Activated CD4-positive, alpha-beta T cell treated with anti-CD3 and anti-CD28 coated beads, Interleukin-2, amount 10 ng/mL, durations not matched to agents 7 days and 5 days (primary cell): ENCODE data around the gene NDST3. TPM values are rescaled to one million over a fixed set of nuclear protein-coding genes. Genes with fewer than 3 reads are reported as not detected.
"Not testable (repeated sequence)": the region's sequence is repeated elsewhere in the genome, so short reads cannot be mapped to it uniquely, and the experiment has no call there.

ENCODE experiments used
- CTCF ChIA-PET: fragments of 350-600 bp; sonication (Branson Sonifier 250); formaldehyde crosslinking; loops from one replicate; lab custom pipeline; 2021; ENCODE audit warnings: antibody characterized with exemption; lab: Charles Lee
- POLR2A ChIA-PET: fragments of 350-600 bp; sonication (Branson Sonifier 250); formaldehyde crosslinking; loops from one replicate; lab custom pipeline; 2021; ENCODE audit warnings: antibody characterized with exemption; lab: Charles Lee
- DNase-seq: peaks from one replicate; pipeline ENCODE4 v3.0.0-alpha.2; 2020
- H3K27ac Mint-ChIP-seq: one replicate; pipeline ENCODE4 v1.8.0; 2021; ENCODE audit warnings: mild to moderate bottlenecking, moderate library complexity, mixed read lengths
- H3K27me3 Mint-ChIP-seq: one replicate; pipeline ENCODE4 v1.8.0; 2021; ENCODE audit warnings: mixed read lengths
- H3K36me3 Mint-ChIP-seq: one replicate; pipeline ENCODE4 v1.8.0; 2021; ENCODE audit warnings: low read depth, mixed read lengths
- H3K4me1 Mint-ChIP-seq: one replicate; pipeline ENCODE4 v1.8.0; 2021; ENCODE audit warnings: mixed read lengths
- H3K4me3 Mint-ChIP-seq: one replicate; pipeline ENCODE4 v1.8.0; 2021; ENCODE audit warnings: mild to moderate bottlenecking, moderate library complexity, mixed read lengths
- H3K9me3 Mint-ChIP-seq: one replicate; pipeline ENCODE4 v1.8.0; 2021; ENCODE audit warnings: mixed read lengths
- total RNA-seq, 2 experiments: library from RNA; stranded (reverse); gene quantifications; one replicate each; pipeline ENCODE4 v1.2.3, GENCODE V29; 2021

Gene NDST3
- total RNA-seq, 2 experiments from 2014 or later: not detected

DNA sequence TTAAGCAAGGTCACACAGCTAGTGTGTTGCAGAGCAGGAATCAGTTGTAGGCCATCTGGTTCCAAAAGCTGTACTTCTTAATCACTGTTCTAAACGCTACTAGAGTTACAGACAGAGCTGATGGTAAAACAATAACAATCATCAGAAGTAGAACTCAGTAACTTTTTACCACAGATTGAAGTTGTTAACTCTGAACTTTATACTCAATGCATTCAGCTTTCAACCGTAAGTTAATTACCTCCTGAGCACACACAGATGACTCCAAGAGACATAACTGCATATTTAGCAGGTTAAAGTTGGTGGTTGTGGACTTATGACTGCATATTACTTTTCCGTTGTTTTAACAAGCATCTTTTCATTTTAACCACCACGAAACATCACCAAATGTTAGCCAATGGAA is 191.2 kb downstream of the NDST3 start:
- DNase-seq: no peak
- ChIA-PET CTCF (no interaction called here), POLR2A (no interaction called here)
- H3K9me3 Mint-ChIP-seq: no peaks in the 10 kb centered on the region
- no peaks in the 10 kb centered on the region for H3K4me1 Mint-ChIP-seq
- H3K36me3 Mint-ChIP-seq: no peaks in the 10 kb centered on the region
- no peak overlapping the region for H3K27ac Mint-ChIP-seq
- H3K4me3 Mint-ChIP-seq: no peak overlapping the region
- H3K27me3 Mint-ChIP-seq: peaks cover 7% of the 10 kb centered on the region

DNA sequence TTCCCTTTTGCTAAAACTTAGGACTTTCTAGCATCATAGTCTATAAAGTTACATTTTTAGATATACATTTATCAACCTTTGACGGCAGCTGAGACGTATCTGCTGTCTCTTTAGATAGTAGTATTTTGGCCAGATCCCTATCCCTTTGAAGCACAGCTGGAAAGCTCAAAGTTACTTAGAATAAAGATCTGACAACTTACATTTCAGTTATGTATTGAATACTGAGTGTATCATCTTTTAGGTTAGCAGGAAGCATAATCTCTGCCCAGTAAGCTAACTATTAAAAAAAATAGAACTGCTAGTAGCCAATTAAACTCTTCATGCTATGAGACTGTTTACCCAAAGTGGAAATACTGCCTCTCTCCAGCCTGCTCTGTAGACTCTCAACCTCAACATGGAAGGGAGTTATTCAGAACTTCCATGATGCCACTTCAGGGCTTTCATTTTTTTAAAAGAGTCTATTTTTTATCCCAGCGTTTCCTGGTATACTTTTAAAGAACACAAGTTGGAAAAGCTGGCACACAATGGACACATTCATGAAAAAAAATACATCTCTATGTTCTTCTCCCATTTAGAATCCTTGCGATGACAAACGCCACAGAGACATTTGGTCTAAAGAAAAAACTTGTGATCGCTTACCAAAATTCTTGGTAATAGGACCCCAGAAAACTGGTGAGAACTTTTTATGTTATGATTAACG is 192.2 kb downstream of the NDST3 start:
- ChIA-PET POLR2A (no interaction called here), CTCF (no interaction called here)
- Mint-ChIP-seq H3K27ac (no peak overlapping the region), H3K9me3 (no peaks in the 10 kb centered on the region), H3K27me3 (peaks cover 7% of the 10 kb centered on the region), H3K4me1 (no peaks in the 10 kb centered on the region), H3K4me3 (no peak overlapping the region), H3K36me3 (no peaks in the 10 kb centered on the region)
- no peak for DNase-seq

DNA sequence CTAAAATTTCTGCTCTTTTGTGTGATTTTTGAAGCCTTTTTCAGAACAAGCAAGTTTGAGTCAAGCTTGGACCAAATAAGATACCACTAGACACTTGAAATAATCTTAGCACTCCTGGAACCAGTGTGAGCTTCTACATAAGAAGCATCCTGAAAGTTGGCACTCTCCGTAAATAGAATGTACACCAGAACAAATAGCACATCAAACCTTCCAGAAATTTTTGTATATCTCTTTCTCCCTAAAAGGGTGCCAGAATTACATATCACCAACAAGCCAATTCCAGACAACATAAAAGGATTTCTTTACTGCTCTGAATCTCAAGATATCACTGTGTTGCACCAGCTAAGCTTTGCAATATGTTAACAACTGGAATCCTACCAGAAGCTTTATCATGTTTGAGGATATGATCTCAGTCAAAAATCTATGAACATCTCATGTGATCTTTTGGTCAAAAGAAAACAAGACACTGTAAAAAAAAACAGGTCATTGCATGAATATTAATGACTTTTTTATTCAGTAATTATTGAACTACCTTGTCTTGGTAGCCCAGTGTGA is 201.4 kb downstream of the NDST3 start:
- ChIA-PET POLR2A (no interaction called here), CTCF (no interaction called here)
- Mint-ChIP-seq H3K27me3 (peaks cover 6% of the 10 kb centered on the region), H3K4me3 (no peak overlapping the region), H3K9me3 (no peaks in the 10 kb centered on the region), H3K4me1 (no peaks in the 10 kb centered on the region), H3K27ac (no peak overlapping the region), H3K36me3 (no peaks in the 10 kb centered on the region)
- no peak for DNase-seq

DNA sequence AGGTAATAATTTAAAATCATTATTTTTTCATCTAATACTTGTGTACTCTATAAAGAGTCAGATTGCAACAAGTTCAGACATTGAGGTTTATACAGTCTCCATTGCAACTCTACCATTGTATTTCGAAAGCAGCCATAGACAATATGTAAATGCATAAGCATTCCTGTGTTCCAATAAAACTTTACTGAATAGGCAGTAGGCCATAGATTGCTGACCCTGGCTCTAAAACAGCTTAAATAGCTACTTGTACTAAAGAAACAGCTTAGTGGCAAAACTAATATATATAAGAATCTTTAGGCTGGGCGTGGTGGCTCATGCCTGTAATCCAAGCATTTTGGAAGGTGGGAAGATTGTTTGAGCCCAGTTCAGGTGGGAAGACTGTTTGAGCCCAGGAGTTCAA is 203.2 kb downstream of the NDST3 start:
- no peaks in the 10 kb centered on the region for H3K4me1 Mint-ChIP-seq
- CTCF ChIA-PET: no interaction called here

DNA sequence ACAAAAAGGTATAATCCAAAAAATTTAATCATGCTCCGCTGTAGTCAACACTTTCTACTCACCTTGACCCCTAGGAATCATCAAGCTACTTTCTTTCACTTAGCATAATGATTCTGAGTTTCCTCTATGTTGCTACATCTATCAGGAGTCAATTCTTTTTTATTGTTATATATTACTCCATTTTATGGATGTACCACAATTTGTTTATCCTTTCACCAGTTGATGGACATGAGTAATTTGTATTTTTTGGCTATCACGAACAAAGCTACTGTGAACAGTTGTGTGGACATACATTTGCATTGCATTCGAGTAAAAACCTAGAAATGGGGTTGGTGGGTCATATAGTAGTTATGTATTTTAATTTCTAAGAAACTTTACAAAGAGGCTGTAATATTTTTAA is 215.6 kb downstream of the NDST3 start:
- no peaks in the 10 kb centered on the region for H3K9me3 Mint-ChIP-seq
- no peaks in the 10 kb centered on the region for H3K27me3 Mint-ChIP-seq
- CTCF ChIA-PET: no interaction called here

More for the DNA sequence above, 203.2 kb downstream of the NDST3 start:
- H3K27me3 Mint-ChIP-seq: peaks cover 6% of the 10 kb centered on the region
- POLR2A ChIA-PET: no interaction called here
- H3K36me3 Mint-ChIP-seq: no peaks in the 10 kb centered on the region
- DNase-seq: no peak
- H3K4me3 Mint-ChIP-seq: no peak overlapping the region
- no peak overlapping the region for H3K27ac Mint-ChIP-seq
- no peaks in the 10 kb centered on the region for H3K9me3 Mint-ChIP-seq

DNA sequence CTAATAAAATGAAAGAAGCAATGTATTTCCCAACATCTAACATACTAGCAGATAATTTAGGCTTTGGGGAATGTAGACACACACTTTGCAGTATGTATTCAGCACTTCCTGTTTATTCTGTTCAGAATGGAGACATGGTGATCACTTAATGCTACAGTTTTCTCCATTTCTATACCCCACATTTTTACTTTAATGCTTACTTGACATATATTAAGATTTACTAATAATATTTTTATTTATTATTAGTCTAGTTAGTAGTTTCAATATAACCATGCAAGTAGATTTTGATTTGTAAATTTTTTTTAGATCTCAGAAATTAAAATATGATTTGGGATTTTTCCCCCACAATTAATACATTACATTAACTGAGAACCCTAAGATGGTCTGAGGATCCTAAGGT is 220.1 kb downstream of the NDST3 start:
- DNase-seq: no peak
- Mint-ChIP-seq H3K4me1 (no peaks in the 10 kb centered on the region), H3K36me3 (no peaks in the 10 kb centered on the region), H3K4me3 (no peak overlapping the region), H3K9me3 (no peaks in the 10 kb centered on the region), H3K27ac (no peak overlapping the region), H3K27me3 (no peaks in the 10 kb centered on the region)
- ChIA-PET CTCF (no interaction called here), POLR2A (no interaction called here)

More for the DNA sequence above, 215.6 kb downstream of the NDST3 start:
- H3K27ac Mint-ChIP-seq: no peak overlapping the region
- POLR2A ChIA-PET: no interaction called here
- no peaks in the 10 kb centered on the region for H3K36me3 Mint-ChIP-seq
- peaks cover 3% of the 10 kb centered on the region for H3K4me1 Mint-ChIP-seq
- H3K4me3 Mint-ChIP-seq: no peak overlapping the region
- no peak for DNase-seq

DNA sequence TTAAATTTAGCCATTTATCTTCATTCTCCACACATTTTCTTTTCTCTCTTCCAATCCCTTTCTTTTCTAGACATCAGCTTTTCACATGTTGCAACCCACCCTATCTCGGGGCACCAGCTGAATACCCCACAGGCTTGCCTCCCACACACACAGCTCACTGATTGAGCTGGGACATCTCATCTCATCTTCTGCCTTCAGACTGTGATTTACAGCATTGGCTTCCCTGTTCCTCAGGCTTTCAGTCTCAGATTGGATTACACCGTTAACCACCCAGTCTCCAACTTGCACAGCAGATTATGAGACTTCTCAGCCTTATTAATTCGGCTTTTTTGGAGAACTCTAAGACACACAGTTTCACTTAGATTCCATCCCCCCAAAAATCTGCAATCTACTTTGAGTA is 224.8 kb downstream of the NDST3 start:
- no peaks in the 10 kb centered on the region for H3K36me3 Mint-ChIP-seq
- no peak for DNase-seq
- CTCF ChIA-PET: no interaction called here
- POLR2A ChIA-PET: no interaction called here
- no peaks in the 10 kb centered on the region for H3K4me1 Mint-ChIP-seq
- H3K27ac Mint-ChIP-seq: no peak overlapping the region
- H3K4me3 Mint-ChIP-seq: no peak overlapping the region
- H3K9me3 Mint-ChIP-seq: peaks cover 2% of the 10 kb centered on the region
- H3K27me3 Mint-ChIP-seq: peaks cover 9% of the 10 kb centered on the region

DNA sequence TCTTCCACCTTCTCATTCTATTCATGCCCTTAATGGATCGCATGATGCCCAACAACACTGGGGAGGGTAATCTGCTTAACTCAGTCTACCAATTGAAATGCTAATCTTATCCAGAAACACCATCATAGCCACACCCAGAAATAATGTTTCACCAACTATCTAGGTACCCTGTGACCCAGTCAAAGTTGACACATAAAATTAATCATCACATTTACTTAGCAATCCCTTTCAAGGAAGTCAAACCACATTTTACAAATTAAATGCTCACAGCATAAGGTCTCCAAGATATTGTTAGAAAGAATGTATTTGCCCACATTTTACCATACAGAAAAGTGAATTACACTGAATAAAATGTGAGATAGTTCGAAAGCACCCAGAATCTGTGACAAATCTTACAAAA is 226.0 kb downstream of the NDST3 start:
- Mint-ChIP-seq H3K4me1 (peaks cover 3% of the 10 kb centered on the region), H3K36me3 (no peaks in the 10 kb centered on the region), H3K27me3 (peaks cover 15% of the 10 kb centered on the region), H3K4me3 (no peak overlapping the region), H3K27ac (no peak overlapping the region), H3K9me3 (peaks cover 6% of the 10 kb centered on the region)
- DNase-seq: no peak
- POLR2A ChIA-PET: no interaction called here
- CTCF ChIA-PET: no interaction called here

DNA sequence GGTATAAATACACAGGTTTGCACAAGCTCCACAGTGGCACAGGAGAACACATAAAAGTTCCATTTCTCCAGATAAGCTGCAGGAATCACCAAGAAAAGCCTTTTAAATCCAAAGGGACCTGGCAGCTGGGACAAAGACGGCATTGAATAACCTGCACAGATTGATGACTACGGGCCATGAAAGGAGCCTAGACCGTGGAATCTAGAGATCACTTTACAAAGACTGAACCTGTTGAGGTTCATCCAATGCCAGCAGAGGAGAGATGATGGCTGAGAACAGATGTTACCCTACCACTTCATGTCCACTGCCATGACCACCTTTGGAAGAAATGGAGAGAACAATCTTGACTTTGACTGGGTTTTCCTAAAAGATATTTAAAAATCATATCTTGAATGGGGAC is 229.8 kb downstream of the NDST3 start:
- Mint-ChIP-seq H3K4me3 (peak overlapping the region; percentile 70), H3K4me1 (peaks cover 5% of the 10 kb centered on the region), H3K36me3 (no peaks in the 10 kb centered on the region), H3K27me3 (peaks cover 15% of the 10 kb centered on the region), H3K9me3 (peaks cover 6% of the 10 kb centered on the region), H3K27ac (no peak overlapping the region)
- ChIA-PET POLR2A (no interaction called here), CTCF (interaction anchor here (0.5 kb wide), 1 partner anchor 1743 kb away, joined by 3 read pairs; no protein-coding TSS in a partner anchor)
- no peak for DNase-seq

DNA sequence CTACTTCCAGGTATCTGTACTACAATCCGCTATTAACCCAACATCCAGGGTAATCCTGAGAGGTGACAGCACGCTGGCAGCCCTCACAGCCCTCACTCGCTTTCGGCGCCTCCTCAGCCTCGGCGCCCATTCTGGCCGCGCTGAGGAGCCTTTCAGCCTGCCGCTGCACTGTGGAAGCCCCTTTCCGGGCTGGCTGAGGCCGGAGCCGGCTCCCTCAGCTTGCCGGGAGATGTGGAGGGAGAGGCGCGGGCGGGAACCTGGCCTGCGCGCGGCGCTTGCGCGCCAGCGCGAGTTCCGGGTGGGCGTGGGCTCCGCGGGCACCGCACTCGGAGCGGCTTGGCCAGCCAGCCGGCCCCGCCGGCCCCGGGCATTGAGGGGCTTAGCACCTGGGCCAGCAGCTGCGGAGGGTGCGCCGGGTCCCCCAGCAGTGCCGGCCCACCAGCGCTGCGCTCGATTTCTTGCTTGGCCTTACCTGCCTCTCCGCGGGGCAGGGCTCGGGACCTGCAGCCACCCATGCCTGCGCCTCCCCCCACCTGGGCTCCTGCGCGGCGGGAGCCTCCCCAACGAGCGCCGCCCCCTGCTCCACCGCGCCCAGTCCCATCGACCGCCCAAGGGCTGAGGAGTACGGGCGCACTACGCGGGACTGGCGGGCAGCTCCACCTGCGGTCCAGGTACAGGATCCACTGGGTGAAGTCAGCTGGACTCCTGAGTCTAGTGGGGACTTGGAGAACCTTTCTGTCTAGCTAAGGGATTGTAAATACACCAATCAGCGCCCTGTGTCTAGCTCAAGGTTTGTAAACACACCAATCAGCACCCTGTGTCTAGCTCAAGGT is 231.2 kb downstream of the NDST3 start:
- H3K4me3 Mint-ChIP-seq: peak overlapping the region; percentile 70
- peaks cover 6% of the 10 kb centered on the region for H3K9me3 Mint-ChIP-seq
- CTCF ChIA-PET: interaction anchor here (1.0 to 1.2 kb wide), 2 partner anchors 11 to 26 kb away, joined by 3 read pairs; no protein-coding TSS in a partner anchor
- peak; percentile 23 for DNase-seq
- peaks cover 6% of the 10 kb centered on the region for H3K4me1 Mint-ChIP-seq
- H3K27ac Mint-ChIP-seq: peak overlapping the region; percentile 66
- POLR2A ChIA-PET: no interaction called here
- peaks cover 16% of the 10 kb centered on the region for H3K27me3 Mint-ChIP-seq
- no peaks in the 10 kb centered on the region for H3K36me3 Mint-ChIP-seq

DNA sequence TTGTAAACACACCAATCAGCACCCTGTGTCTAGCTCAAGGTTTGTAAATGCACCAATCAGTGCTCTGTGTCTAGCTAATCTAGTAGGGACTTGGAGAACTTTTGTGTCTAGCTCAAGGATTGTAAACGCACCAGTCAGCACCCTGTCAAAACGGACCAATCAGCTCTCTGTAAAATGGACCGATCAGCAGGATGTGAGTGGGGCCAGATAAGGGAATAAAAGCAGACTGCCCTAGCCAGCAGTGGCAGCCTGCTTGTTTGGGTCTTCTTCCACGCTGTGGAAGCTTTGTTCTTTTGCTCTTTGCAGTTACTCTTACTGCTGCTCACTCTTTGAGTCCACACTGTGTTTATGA is 231.8 kb downstream of the NDST3 start:
- CTCF ChIA-PET: interaction anchor here (1.0 to 1.2 kb wide), 2 partner anchors 10 to 27 kb away, joined by 3 read pairs; no protein-coding TSS in a partner anchor
- POLR2A ChIA-PET: not testable (repeated sequence)

DNA sequence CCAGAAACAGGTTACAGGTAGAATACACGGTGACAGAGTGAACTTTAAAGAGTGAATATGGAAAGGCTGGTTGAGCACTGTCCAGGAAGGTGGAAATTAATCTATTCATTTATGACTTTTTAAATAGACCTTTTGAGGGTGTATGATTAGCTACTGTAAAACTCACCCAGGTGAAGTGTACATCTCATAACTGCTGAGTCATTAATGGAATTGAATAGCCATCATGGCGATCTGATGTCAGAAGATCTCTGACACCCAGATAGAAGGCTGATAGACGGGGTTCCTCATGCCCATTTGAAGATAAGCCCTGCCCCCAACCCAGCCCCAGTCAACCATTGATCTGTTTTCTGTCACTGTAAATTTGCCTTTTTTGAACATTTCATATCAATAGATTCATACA is 234.5 kb downstream of the NDST3 start:
- DNase-seq: no peak
- Mint-ChIP-seq H3K9me3 (peaks cover 6% of the 10 kb centered on the region), H3K27me3 (peaks cover 11% of the 10 kb centered on the region), H3K27ac (no peak overlapping the region), H3K36me3 (no peaks in the 10 kb centered on the region), H3K4me1 (peaks cover 7% of the 10 kb centered on the region), H3K4me3 (no peak overlapping the region)
- ChIA-PET POLR2A (no interaction called here), CTCF (no interaction called here)

More for the DNA sequence above, 231.8 kb downstream of the NDST3 start:
- not testable (repeated sequence) for DNase-seq, H3K4me1 Mint-ChIP-seq, H3K36me3 Mint-ChIP-seq, H3K9me3 Mint-ChIP-seq
- Mint-ChIP-seq H3K27me3 (peaks cover 16% of the 10 kb centered on the region), H3K27ac (peak overlapping the region; percentile 25), H3K4me3 (peak overlapping the region; percentile 43)

DNA sequence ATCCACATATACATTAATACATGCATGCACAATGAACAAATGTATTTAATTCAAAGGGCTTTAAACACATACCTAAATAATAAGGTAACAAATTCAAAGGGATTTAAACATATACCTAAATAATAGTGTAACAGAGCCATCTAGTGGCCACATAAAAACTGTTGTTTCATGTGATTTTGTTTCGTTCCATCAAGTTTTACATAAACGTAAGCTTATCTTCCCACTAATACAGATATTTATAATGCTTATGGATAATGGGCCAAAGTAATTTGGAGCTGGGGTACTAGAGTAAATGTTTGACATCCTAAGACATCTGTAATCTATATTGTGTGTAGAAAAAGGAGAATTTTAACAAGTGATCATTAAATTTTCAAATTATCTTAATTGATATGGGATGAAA is 236.2 kb downstream of the NDST3 start:
- H3K4me3 Mint-ChIP-seq: no peak overlapping the region

More for the DNA sequence above, 236.2 kb downstream of the NDST3 start:
- Mint-ChIP-seq H3K36me3 (no peaks in the 10 kb centered on the region), H3K27ac (no peak overlapping the region), H3K9me3 (no peaks in the 10 kb centered on the region), H3K27me3 (peaks cover 2% of the 10 kb centered on the region), H3K4me1 (peaks cover 3% of the 10 kb centered on the region)
- CTCF ChIA-PET: no interaction called here
- POLR2A ChIA-PET: no interaction called here
- peak; percentile 25 for DNase-seq
